GM12864 (cell line): Measurements from ENCODE around the gene SEC22B.
"Not testable (repeated sequence)": the region's sequence is repeated elsewhere in the genome, so short reads cannot be mapped to it uniquely, and the experiment has no call there.

Experiments
- DNase-seq: peaks from one replicate; pipeline ENCODE4 v3.0.0-alpha.2; 2011; ENCODE audit warnings: low read depth
- H3K4me3 ChIP-seq: 2 replicates; pipeline ENCODE4 v1.5.1; 2011; ENCODE audit warnings: mild to moderate bottlenecking, low read depth, low read length, control low read depth
- TF ChIP-seq, protein P1 (sequence below): IDR thresholded peaks from 2 replicates; pipeline ENCODE4 v1.5.1; 2011; ENCODE audit warnings: low read depth, mild to moderate bottlenecking, moderate library complexity, low read length, control low read depth, inconsistent platforms; ENCODE audit errors: missing control alignments

SEC22B gene

GRCh38 chr1:120158495-120158894 is 17.8 kb downstream of the SEC22B start:
- not testable (repeated sequence) for DNase-seq, H3K4me3 ChIP-seq

DNA sequence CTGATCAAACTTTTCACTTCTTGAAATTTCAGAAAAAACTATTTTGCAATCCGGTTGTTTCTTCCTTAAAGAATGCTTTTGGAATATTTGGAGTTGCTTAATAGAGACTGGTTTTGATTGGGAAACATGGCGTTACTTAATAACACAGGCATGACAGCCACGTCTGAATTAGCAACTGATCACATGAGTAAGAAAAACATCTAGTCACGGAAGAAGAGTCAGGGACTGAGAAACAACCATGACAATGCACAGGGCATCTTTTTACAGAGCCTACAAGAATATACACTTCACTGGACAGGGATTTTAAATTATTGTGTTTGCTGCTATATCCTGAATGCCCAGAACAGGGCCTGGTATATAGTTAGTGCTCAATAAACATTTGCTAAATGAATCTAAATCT is 18.2 kb downstream of the SEC22B start:
- not testable (repeated sequence) for H3K4me3 ChIP-seq, DNase-seq

GRCh38 chr1:120150138-120150822 is 26.0 kb downstream of the SEC22B start:
- not testable (repeated sequence) for DNase-seq, H3K4me3 ChIP-seq

GRCh38 chr1:120149420-120150059 is 26.8 kb downstream of the SEC22B start:
- not testable (repeated sequence) for DNase-seq, H3K4me3 ChIP-seq

DNA sequence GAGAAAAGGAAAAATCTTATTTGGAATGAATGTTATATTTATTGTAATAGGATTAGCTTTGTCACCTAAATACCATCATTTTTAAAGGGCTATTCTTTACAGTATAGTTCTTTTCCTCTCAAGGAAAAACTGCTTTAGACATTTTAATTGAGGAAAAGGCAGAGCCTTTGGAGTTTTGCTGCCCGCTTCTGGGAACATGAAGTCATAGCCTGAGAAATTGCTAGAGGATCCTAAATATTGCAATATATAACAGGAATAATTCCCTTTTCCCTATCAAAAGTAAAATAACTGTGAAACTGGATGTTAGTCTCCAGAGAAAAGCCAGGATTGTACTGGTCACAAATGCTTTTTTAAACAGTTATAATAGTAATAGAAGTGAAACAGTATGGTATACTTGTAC is 30.5 kb downstream of the SEC22B start:
- DNase-seq, H3K4me3 ChIP-seq: not testable (repeated sequence)

- DNase-seq, result not testable (repeated sequence)
Observed at GRCh38 chr1:120144626-120145025, 31.7 kb downstream of the SEC22B start.

DNA sequence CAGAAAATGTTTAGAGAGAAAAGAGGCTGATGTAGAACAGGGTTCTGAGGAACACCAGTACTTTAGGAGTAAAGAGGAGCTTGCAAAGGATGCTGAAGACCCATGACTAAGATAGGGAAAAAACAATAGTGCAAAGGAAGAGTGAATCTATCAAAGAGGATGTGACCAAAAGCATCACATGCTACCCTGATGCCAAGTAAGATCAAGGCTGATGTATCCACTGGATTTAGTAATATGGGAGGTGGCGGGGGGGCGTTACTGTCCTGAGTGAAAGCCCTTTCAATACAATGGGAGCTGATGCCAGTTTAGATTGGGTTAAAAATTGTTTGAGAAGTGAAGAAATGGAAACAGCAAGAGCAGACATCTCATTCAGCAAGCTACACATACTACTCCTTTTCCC is 32.2 kb downstream of the SEC22B start:
- DNase-seq, H3K4me3 ChIP-seq: not testable (repeated sequence)

More at GRCh38 chr1:120144626-120145025, 31.7 kb downstream of the SEC22B start:
- H3K4me3 ChIP-seq, result not testable (repeated sequence)

DNA sequence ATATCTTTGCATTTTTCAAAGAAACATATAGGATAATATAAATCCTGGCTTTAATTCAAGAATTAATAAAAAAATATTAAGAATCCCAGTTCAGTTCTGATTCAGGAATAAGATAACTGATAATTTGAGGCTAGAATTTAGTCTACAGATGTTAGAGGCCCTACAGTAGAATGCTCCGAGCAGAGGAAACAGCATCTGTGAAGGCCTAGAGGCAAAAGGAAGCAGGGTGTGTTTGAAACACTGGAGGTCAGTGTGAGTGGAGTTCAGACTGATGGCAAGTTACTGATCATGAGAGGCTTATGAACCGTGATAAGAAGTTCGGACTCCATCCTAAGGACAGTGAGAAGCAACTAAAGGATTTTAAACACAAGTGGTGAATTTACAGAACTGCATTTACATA is 33.0 kb downstream of the SEC22B start:
- H3K4me3 ChIP-seq, DNase-seq: not testable (repeated sequence)

- not testable (repeated sequence) for H3K4me3 ChIP-seq
- peak; percentile 69 for DNase-seq
Observed at GRCh38 chr1:120142512-120143263, 33.6 kb downstream of the SEC22B start.

- not testable (repeated sequence) for DNase-seq, H3K4me3 ChIP-seq
Observed at GRCh38 chr1:120141865-120142264, 34.5 kb downstream of the SEC22B start.

- DNase-seq, H3K4me3 ChIP-seq: not testable (repeated sequence)
Observed at GRCh38 chr1:120140656-120141265, 35.6 kb downstream of the SEC22B start.

DNA sequence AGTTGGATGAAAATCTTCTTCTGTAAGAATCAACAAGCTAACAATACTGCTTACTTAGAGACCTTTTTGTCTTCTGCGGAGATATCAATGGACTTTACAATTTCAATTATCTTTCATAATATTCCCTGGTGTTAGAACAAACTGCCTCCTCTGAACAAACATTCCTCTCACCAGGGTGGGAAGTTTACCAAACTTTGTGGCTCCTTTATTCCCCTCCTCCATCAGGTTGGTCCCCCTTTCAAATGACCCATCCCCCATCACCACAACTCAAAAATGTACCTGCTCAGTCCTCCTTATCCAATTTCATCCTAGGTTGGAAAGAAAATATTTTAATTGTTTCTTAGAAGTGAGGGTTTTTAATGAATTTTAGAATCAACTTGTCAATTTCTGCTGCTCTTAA is 40.2 kb downstream of the SEC22B start:
- DNase-seq, H3K4me3 ChIP-seq: not testable (repeated sequence)

- H3K4me3 ChIP-seq, DNase-seq: not testable (repeated sequence)
Observed at GRCh38 chr1:120133928-120134325, 42.4 kb downstream of the SEC22B start.

- no peak for DNase-seq
- no peak overlapping the region for H3K4me3 ChIP-seq
- TF ChIP-seq, protein P1, sequence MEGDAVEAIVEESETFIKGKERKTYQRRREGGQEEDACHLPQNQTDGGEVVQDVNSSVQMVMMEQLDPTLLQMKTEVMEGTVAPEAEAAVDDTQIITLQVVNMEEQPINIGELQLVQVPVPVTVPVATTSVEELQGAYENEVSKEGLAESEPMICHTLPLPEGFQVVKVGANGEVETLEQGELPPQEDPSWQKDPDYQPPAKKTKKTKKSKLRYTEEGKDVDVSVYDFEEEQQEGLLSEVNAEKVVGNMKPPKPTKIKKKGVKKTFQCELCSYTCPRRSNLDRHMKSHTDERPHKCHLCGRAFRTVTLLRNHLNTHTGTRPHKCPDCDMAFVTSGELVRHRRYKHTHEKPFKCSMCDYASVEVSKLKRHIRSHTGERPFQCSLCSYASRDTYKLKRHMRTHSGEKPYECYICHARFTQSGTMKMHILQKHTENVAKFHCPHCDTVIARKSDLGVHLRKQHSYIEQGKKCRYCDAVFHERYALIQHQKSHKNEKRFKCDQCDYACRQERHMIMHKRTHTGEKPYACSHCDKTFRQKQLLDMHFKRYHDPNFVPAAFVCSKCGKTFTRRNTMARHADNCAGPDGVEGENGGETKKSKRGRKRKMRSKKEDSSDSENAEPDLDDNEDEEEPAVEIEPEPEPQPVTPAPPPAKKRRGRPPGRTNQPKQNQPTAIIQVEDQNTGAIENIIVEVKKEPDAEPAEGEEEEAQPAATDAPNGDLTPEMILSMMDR, result no peak
Observed at GRCh38 chr1:120133228-120133927, 42.9 kb downstream of the SEC22B start.

GRCh38 chr1:120132406-120132763 is 43.9 kb downstream of the SEC22B start:
- H3K4me3 ChIP-seq, DNase-seq: not testable (repeated sequence)

GRCh38 chr1:120131611-120132405 is 44.5 kb downstream of the SEC22B start:
- not testable (repeated sequence) for DNase-seq, H3K4me3 ChIP-seq

DNA sequence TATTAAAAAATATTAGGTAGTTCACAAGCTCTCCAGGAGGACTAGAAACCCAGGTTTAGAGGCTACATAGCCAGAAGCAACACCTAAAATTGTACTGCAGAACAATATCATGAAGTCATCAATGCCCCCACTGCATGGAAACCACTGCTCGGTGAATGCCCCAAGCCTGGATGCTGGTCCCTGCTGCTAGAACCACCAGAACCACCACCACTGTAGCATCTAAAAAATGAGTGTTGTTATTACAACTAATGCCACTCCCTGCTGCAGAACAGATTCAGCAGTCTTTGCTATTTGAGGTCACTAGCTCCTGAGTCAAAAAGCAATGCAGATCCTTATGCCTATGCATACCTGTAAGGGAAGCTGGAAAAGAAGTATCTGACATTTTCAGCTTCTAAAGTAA is 48.4 kb downstream of the SEC22B start:
- DNase-seq, H3K4me3 ChIP-seq: not testable (repeated sequence)
